GM12878 (cell line): Measurements from ENCODE around the gene BBS5. TPM values are rescaled to one million over a fixed set of nuclear protein-coding genes. Genes with fewer than 3 reads are reported as not detected.

ENCODE experiments used
- ATAC-seq: fragments of 200-7000 bp; cut with Tn5 transposase; 3 replicates; pipeline ENCODE4 v1.9.1; 2020; ENCODE audit warnings: mild to moderate bottlenecking, moderate library complexity
- BruUV-seq: library from RNA; stranded (reverse); fragments of 400-500 nt; replicated peaks from 2 replicates; lab custom pipeline; 2021; lab: Mats Ljungman, UMichigan
- CTCF ChIA-PET: fragments of 300-600 bp; sonication (Branson Sonifier 250); formaldehyde crosslinking; extraction: SDS; loops from one replicate; lab custom pipeline; 2021; ENCODE audit warnings: inconsistent platforms; lab: Yijun Ruan, JAX
- POLR2A ChIA-PET: fragments of 350-600 bp; formaldehyde crosslinking; extraction: SDS; loops from one replicate; lab custom pipeline; 2021; ENCODE audit warnings: inconsistent platforms; lab: Charles Lee
- RAD21 ChIA-PET: fragments of 300-600 bp; sonication (Branson Sonifier 250); formaldehyde crosslinking; loops from one replicate; lab custom pipeline; 2023; ENCODE audit warnings: antibody characterized with exemption; ENCODE audit not compliant: unreplicated experiment; lab: Charles Lee
- SMC1A ChIA-PET: fragments of 300-600 bp; sonication (Branson Sonifier 250); formaldehyde crosslinking; loops from one replicate; lab custom pipeline; 2023; ENCODE audit not compliant: unreplicated experiment, uncharacterized antibody; lab: Charles Lee
- DNase-seq: peaks from one replicate; pipeline ENCODE4 v3.0.0-alpha.2; 2011; ENCODE audit warnings: low read depth, low spot score
- FAIRE-seq: peaks from 3 replicates; lab custom pipeline; 2011; peaks lifted over from hg19 to GRCh38; lab: Jason Lieb, UNC
- H2AFZ ChIP-seq: 2 replicates; pipeline ENCODE4 v1.6.0; 2011; ENCODE audit warnings: low read depth, low read length, control low read depth; ENCODE audit not compliant: control insufficient read depth
- H3K27ac ChIP-seq: 2 replicates; pipeline ENCODE4 v1.5.1; 2011; ENCODE audit warnings: control low read depth; ENCODE audit not compliant: control insufficient read depth, insufficient read depth
- H3K27me3 ChIP-seq, 2 experiments: replicated peaks in 1 of 2; 2 replicates each; pipeline versions ENCODE4 v1.6.0 to v1.6.1; 2011; ENCODE audit warnings: low read length in 1 of 2; ENCODE audit not compliant: control insufficient read depth in 2 of 2, insufficient read depth in 2 of 2
- H3K36me3 ChIP-seq, 2 experiments: 2 replicates each; pipeline ENCODE4 v1.5.1; 2011; ENCODE audit warnings: low read length in 1 of 2; ENCODE audit not compliant: control insufficient read depth in 2 of 2, insufficient read depth in 2 of 2
- H3K4me1 ChIP-seq: 2 replicates; pipeline ENCODE4 v1.6.1; 2011; ENCODE audit warnings: mild to moderate bottlenecking, low read length, moderate library complexity, mixed read lengths; ENCODE audit not compliant: control insufficient read depth, insufficient read depth
- H3K4me2 ChIP-seq: 2 replicates; pipeline ENCODE4 v1.6.0; 2011; ENCODE audit warnings: control low read depth; ENCODE audit not compliant: control insufficient read depth, insufficient read depth
- H3K4me3 ChIP-seq: fragments of 200-600 bp; sonication (generic); 2 replicates; pipeline ENCODE4 v1.5.1; 2016
- H3K79me2 ChIP-seq: 2 replicates; pipeline ENCODE4 v1.6.0; 2011; ENCODE audit warnings: low read length; ENCODE audit not compliant: control insufficient read depth, insufficient read depth
- H3K9ac ChIP-seq: 2 replicates; pipeline ENCODE4 v1.8.0; 2011; ENCODE audit warnings: low read length, control low read depth, mixed read lengths; ENCODE audit not compliant: control insufficient read depth, insufficient read depth
- H3K9me3 ChIP-seq: replicated peaks from 3 replicates; pipeline ENCODE4 v1.5.1; 2011; ENCODE audit warnings: mild to moderate bottlenecking, low read length; ENCODE audit not compliant: control insufficient read depth, insufficient read depth
- H4K20me1 ChIP-seq: 2 replicates; pipeline ENCODE4 v1.6.0; 2011; ENCODE audit not compliant: control insufficient read depth, insufficient read depth
- BHLHE40 ChIP-seq, 2 experiments: fragments of 450-650 bp in 1 of 2; IDR thresholded peaks; 2 replicates each; pipeline ENCODE4 v1.6.1; 2011 to 2017; ENCODE audit warnings: low read depth in 2 of 2, borderline replicate concordance in 1 of 2, improper control_type of control experiment in 1 of 2, low read length in 1 of 2, mild to moderate bottlenecking in 1 of 2
- CEBPB ChIP-seq, 2 experiments: fragments of 150-350 bp in 1 of 2; IDR thresholded peaks; 2 replicates each; pipeline ENCODE4 v1.6.1; 2012 to 2014; ENCODE audit warnings: low read depth in 2 of 2, low read length in 2 of 2, borderline replicate concordance in 1 of 2, inconsistent platforms in 1 of 2
- FOS ChIP-seq: IDR thresholded peaks from 3 replicates; pipeline ENCODE4 v1.6.1; 2011; ENCODE audit warnings: borderline replicate concordance; ENCODE audit not compliant: insufficient read length; ENCODE audit errors: extremely low read depth
- HSF1 ChIP-seq: fragments of 150-350 bp; IDR thresholded peaks from 2 replicates; pipeline ENCODE4 v1.6.1; 2014; ENCODE audit warnings: mild to moderate bottlenecking, low read depth, low read length
- IRF3 ChIP-seq: fragments of 450-650 bp; IDR thresholded peaks from 2 replicates; pipeline ENCODE4 v1.6.1; 2014; ENCODE audit warnings: mild to moderate bottlenecking
- IRF4 ChIP-seq: IDR thresholded peaks from 2 replicates; pipeline ENCODE4 v1.6.1; 2011; ENCODE audit warnings: low read depth, low read length
- JUNB ChIP-seq: IDR thresholded peaks from 2 replicates; pipeline ENCODE4 v1.6.1; 2016; ENCODE audit warnings: antibody characterized with exemption, mild to moderate bottlenecking
- JUND ChIP-seq: IDR thresholded peaks from 2 replicates; pipeline ENCODE4 v1.6.1; 2012; ENCODE audit warnings: low read depth, mild to moderate bottlenecking, low read length, improper control_type of control experiment, moderate library complexity
- KLF5 ChIP-seq: fragments of 450-650 bp; IDR thresholded peaks from 2 replicates; pipeline ENCODE4 v1.6.1; 2014; ENCODE audit warnings: mild to moderate bottlenecking; ENCODE audit not compliant: partially characterized antibody
- MEF2A ChIP-seq: IDR thresholded peaks from 2 replicates; pipeline ENCODE4 v1.6.1; 2011; ENCODE audit warnings: low read depth, mild to moderate bottlenecking, low read length, moderate library complexity; ENCODE audit not compliant: insufficient read depth
- MXI1 ChIP-seq: fragments of 150-350 bp; IDR thresholded peaks from 2 replicates; pipeline ENCODE4 v1.6.1; 2011; ENCODE audit warnings: low read depth, mild to moderate bottlenecking, inconsistent platforms, low read length, improper control_type of control experiment
- MYC ChIP-seq: IDR thresholded peaks from 2 replicates; pipeline ENCODE4 v1.6.1; 2011; ENCODE audit warnings: mild to moderate bottlenecking, low read length, moderate library complexity, inconsistent platforms; ENCODE audit not compliant: insufficient read depth, insufficient replicate concordance, insufficient read length, severe bottlenecking
- POU2F2 ChIP-seq: IDR thresholded peaks from 3 replicates; pipeline ENCODE4 v1.6.1; 2011; ENCODE audit warnings: low read depth, mild to moderate bottlenecking, low read length, borderline replicate concordance
- RAD21 ChIP-seq: IDR thresholded peaks from 2 replicates; pipeline ENCODE4 v1.6.1; 2011; ENCODE audit warnings: mild to moderate bottlenecking, low read depth, low read length, moderate library complexity; ENCODE audit not compliant: insufficient read depth
- RAD51 ChIP-seq: fragments of 450-650 bp; IDR thresholded peaks from 2 replicates; pipeline ENCODE4 v1.6.1; 2016; ENCODE audit warnings: moderate library complexity, mild to moderate bottlenecking, inconsistent platforms
- SMAD1 ChIP-seq: fragments of 450-650 bp; IDR thresholded peaks from 2 replicates; pipeline ENCODE4 v1.6.1; 2018; ENCODE audit warnings: mild to moderate bottlenecking, low read depth; ENCODE audit not compliant: partially characterized antibody
- SREBF2 ChIP-seq: IDR thresholded peaks from 2 replicates; pipeline ENCODE4 v1.6.1; 2012; ENCODE audit warnings: mild to moderate bottlenecking, low read length
- STAT3 ChIP-seq: IDR thresholded peaks from 2 replicates; pipeline ENCODE4 v1.6.1; 2011; ENCODE audit warnings: low read depth, low read length, improper control_type of control experiment
- TCF7 ChIP-seq: IDR thresholded peaks from 2 replicates; pipeline ENCODE4 v1.6.1; 2014; ENCODE audit warnings: antibody characterized with exemption, borderline replicate concordance
- YY1 ChIP-seq: IDR thresholded peaks from 2 replicates; pipeline ENCODE4 v1.6.1; 2011; ENCODE audit warnings: low read depth, mild to moderate bottlenecking, low read length
- WGBS: methylation state at CpG from one replicate; pipeline ENCODE4 v1.1.6; 2016; ENCODE audit warnings: low lambda C conversion rate; ENCODE audit not compliant: insufficient replicate concordance, insufficient coverage; ENCODE audit errors: missing lambda C conversion rate; 5-methylcytosine and 5-hydroxymethylcytosine counted together
- in situ Hi-C: fragments of 300-500 bp; cut with MboI; formaldehyde crosslinking; loops from 9 replicates; pipeline ENCODE4 v1.14.3; 2018; ENCODE audit warnings: mixed read lengths
- intact Hi-C: fragments of 100-400 bp; cut with micrococcal nuclease; formaldehyde crosslinking; loops from one replicate; pipeline ENCODE4 v1.14.2; 2022; ENCODE audit not compliant: unreplicated experiment
- polyA plus RNA-seq, 11 experiments: library from polyadenylated mRNA; depleted of rRNA in 4 of 11; unstranded in 6 of 11; stranded (reverse) in 5 of 11; fragments of >200 nt; fragmentation: Nextera tagmentation in 4 of 11; fragmentation: Illumina TruSeq in 1 of 11; extraction: Ambion mirVana in 4 of 11; extraction: Trizol in 1 of 11; gene quantifications; 1 replicate in 1 of 11; 2 replicates in 10 of 11; pipeline versions ENCODE4 v1.2.1 to v1.2.3, GENCODE V29; 2011 to 2016; ENCODE audit warnings: inconsistent platforms in 2 of 11, missing spikeins in 2 of 11, low read depth in 1 of 11
- total RNA-seq, 4 experiments: library from RNA; depleted of rRNA in 3 of 4; stranded (reverse); fragments of >200 nt in 3 of 4; fragmentation: Illumina TruSeq in 1 of 4; extraction: Trizol in 1 of 4; gene quantifications; 2 replicates each; pipeline versions ENCODE4 v1.2.1 to v1.2.3, GENCODE V29; 2013 to 2021

The BBS5 gene
- total and polyA plus RNA-seq, 10 of the 15 experiments (the other 5 are each of a cell fraction or from before 2014, with no cell fraction given) = 0.56 to 3.4 (median 1.6) TPM

- no peaks in the 10 kb centered on the region for H3K79me2 ChIP-seq
- in situ Hi-C loops = no loop called here
- WGBS = 96% methylated on average over 1 of the region's 1 CpG
- FAIRE-seq (no peak), DNase-seq (no peak), ATAC-seq (no peak)
- ChIA-PET POLR2A (no interaction called here), RAD21 (no interaction called here), SMC1A (no interaction called here), CTCF (no interaction called here)
- intact Hi-C loops = no loop called here
- no peak overlapping the region for H3K27ac ChIP-seq
- H3K4me2 ChIP-seq = no peak overlapping the region
- H3K9ac ChIP-seq = no peak overlapping the region
- H3K9me3 ChIP-seq = no peaks in the 10 kb centered on the region
- no peaks in the 10 kb centered on the region for H4K20me1 ChIP-seq
- no peak overlapping the region for H2AFZ ChIP-seq
- no peaks in the 10 kb centered on the region; a peak in 1 of 4 replicates for H3K27me3 ChIP-seq
- TF ChIP-seq YY1 (no peak), RAD51 (no peak), STAT3 (no peak), IRF4 (no peak), RAD21 (no peak), CEBPB (IDR thresholded peaks at IDR 0.05; ENCODE audit: borderline replicate concordance in 1 of 2, low read depth in 2 of 2, low read length in 2 of 2) (no peak), FOS (no peak), IRF3 (no peak), MXI1 (no peak), JUNB (no peak), MEF2A (no peak), SREBF2 (no peak), MYC (no peak), HSF1 (no peak), JUND (no peak), SMAD1 (no peak), POU2F2 (no peak), BHLHE40 (IDR thresholded peaks at IDR 0.05; ENCODE audit: borderline replicate concordance in 1 of 2, low read depth in 2 of 2, low read length in 1 of 2) (no peak), TCF7 (no peak), KLF5 (no peak)
- H3K4me1 ChIP-seq = no peaks in the 10 kb centered on the region
- no TSS peak for BruUV-seq
- H3K36me3 ChIP-seq = no peaks in the 10 kb centered on the region
- H3K4me3 ChIP-seq = no peak overlapping the region
These were observed 32.5 kb downstream of the BBS5 start for GRCh38 chr2:169511818-169512217.
